ENCODE measurements around the gene ZFP69B.

Gene ZFP69B

DNA sequence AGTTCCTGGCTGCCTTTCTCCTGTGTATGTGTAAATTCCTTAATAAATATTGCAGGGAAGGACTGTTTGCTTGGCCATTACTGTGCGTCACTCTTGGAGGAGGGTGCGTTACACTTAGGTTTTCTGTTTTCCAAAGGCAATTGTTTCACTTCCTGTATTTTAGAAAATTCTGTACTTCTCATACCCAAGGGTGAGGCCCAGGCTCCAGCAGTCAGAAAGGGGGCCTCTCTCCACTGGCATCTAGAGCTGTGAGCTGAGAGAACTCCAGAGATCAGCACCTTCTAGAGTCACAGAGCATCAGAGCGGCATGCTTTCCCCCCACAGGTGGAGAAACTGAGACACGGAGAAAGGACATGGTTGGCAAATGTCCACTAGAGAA lies 27.0 kb upstream of the ZFP69B start:
- ATAC-seq, result no peak

GRCh38 chr1:40423951-40424618 lies 26.2 kb upstream of the ZFP69B start:
- TF ChIP-seq ZNF8 (CRISPR knock-in tag; IDR thresholded peaks at IDR 0.05) (no peak), CSDC2 (CRISPR knock-in tag; IDR thresholded peaks at IDR 0.05) (no peak), TOX (CRISPR knock-in tag; IDR thresholded peaks at IDR 0.05; ENCODE audit: borderline replicate concordance) (no peak), ISL1 (CRISPR knock-in tag; IDR thresholded peaks at IDR 0.05) (no peak), CSRNP3 (CRISPR knock-in tag; IDR thresholded peaks at IDR 0.05) (no peak), ESRRG (CRISPR knock-in tag; IDR thresholded peaks at IDR 0.05) (no peak), ZNF70 (CRISPR knock-in tag; IDR thresholded peaks at IDR 0.05) (no peak), ARNTL (CRISPR knock-in tag; IDR thresholded peaks at IDR 0.05; ENCODE audit: borderline replicate concordance, low read depth) (no peak), OSR1 (CRISPR knock-in tag; IDR thresholded peaks at IDR 0.05) (no peak), ZC3H10 (CRISPR knock-in tag; IDR thresholded peaks at IDR 0.05) (no peak), SNAI2 (CRISPR knock-in tag; IDR thresholded peaks at IDR 0.05) (no peak), BACH2 (CRISPR knock-in tag; IDR thresholded peaks at IDR 0.05; ENCODE audit: borderline replicate concordance) (no peak), PPARA (CRISPR knock-in tag; IDR thresholded peaks at IDR 0.05; ENCODE audit: borderline replicate concordance) (no peak), GLIS3 (CRISPR knock-in tag; IDR thresholded peaks at IDR 0.05) (no peak), ZFP3 (CRISPR knock-in tag; IDR thresholded peaks at IDR 0.05) (no peak), POU6F1 (CRISPR knock-in tag; IDR thresholded peaks at IDR 0.05; ENCODE audit: borderline replicate concordance, low read depth) (no peak)
- TF ChIP-seq, protein P1, sequence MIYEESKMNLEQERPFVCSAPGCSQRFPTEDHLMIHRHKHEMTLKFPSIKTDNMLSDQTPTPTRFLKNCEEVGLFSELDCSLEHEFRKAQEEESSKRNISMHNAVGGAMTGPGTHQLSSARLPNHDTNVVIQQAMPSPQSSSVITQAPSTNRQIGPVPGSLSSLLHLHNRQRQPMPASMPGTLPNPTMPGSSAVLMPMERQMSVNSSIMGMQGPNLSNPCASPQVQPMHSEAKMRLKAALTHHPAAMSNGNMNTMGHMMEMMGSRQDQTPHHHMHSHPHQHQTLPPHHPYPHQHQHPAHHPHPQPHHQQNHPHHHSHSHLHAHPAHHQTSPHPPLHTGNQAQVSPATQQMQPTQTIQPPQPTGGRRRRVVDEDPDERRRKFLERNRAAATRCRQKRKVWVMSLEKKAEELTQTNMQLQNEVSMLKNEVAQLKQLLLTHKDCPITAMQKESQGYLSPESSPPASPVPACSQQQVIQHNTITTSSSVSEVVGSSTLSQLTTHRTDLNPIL (CRISPR knock-in tag; IDR thresholded peaks at IDR 0.05; ENCODE audit: low read depth), result no peak
- TF ChIP-seq, protein P2, sequence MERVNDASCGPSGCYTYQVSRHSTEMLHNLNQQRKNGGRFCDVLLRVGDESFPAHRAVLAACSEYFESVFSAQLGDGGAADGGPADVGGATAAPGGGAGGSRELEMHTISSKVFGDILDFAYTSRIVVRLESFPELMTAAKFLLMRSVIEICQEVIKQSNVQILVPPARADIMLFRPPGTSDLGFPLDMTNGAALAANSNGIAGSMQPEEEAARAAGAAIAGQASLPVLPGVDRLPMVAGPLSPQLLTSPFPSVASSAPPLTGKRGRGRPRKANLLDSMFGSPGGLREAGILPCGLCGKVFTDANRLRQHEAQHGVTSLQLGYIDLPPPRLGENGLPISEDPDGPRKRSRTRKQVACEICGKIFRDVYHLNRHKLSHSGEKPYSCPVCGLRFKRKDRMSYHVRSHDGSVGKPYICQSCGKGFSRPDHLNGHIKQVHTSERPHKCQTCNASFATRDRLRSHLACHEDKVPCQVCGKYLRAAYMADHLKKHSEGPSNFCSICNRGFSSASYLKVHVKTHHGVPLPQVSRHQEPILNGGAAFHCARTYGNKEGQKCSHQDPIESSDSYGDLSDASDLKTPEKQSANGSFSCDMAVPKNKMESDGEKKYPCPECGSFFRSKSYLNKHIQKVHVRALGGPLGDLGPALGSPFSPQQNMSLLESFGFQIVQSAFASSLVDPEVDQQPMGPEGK (CRISPR knock-in tag; IDR thresholded peaks at IDR 0.05; ENCODE audit: borderline replicate concordance), result no peak
- no peak for ATAC-seq

More for the DNA sequence above, 27.0 kb upstream of the ZFP69B start:
- TF ChIP-seq ESRRG (CRISPR knock-in tag; IDR thresholded peaks at IDR 0.05) (no peak), ZNF8 (CRISPR knock-in tag; IDR thresholded peaks at IDR 0.05) (no peak), PPARA (CRISPR knock-in tag; IDR thresholded peaks at IDR 0.05; ENCODE audit: borderline replicate concordance) (no peak), ZNF565 (CRISPR knock-in tag; conservative IDR thresholded peaks at IDR 0.05; ENCODE audit: low read depth) (no peak), TSHZ2 (CRISPR knock-in tag; IDR thresholded peaks at IDR 0.05) (no peak), ZFP3 (CRISPR knock-in tag; IDR thresholded peaks at IDR 0.05) (no peak), TCF4 (CRISPR knock-in tag; IDR thresholded peaks at IDR 0.05; ENCODE audit: borderline replicate concordance) (no peak), RARB (CRISPR knock-in tag; IDR thresholded peaks at IDR 0.05) (no peak), OSR1 (CRISPR knock-in tag; IDR thresholded peaks at IDR 0.05) (no peak), ZC3H10 (CRISPR knock-in tag; IDR thresholded peaks at IDR 0.05) (no peak), CSRNP3 (CRISPR knock-in tag; IDR thresholded peaks at IDR 0.05) (no peak)
- TF ChIP-seq, protein P1 (CRISPR knock-in tag; IDR thresholded peaks at IDR 0.05; ENCODE audit: low read depth), result no peak
